Mucosa of rectum (tissue), 2 donors: ENCODE results near the gene MFRP.

Experiments
- H3K27ac ChIP-seq, 2 donors: one replicate each; pipeline ENCODE4 v1.7.0; 2013; ENCODE audit warnings: inconsistent platforms in 2 of 2, low read depth in 2 of 2, low read length in 2 of 2
- H3K27me3 ChIP-seq, 2 donors: one replicate each; pipeline ENCODE4 v1.7.0; 2013; ENCODE audit warnings: low read length in 2 of 2; ENCODE audit not compliant: control insufficient read depth in 2 of 2, insufficient read depth in 2 of 2
- H3K36me3 ChIP-seq, 2 donors: one replicate each; pipeline ENCODE4 v1.7.0; 2013; ENCODE audit warnings: low read length in 2 of 2; ENCODE audit not compliant: control insufficient read depth in 2 of 2, insufficient read depth in 2 of 2
- H3K4me1 ChIP-seq, 2 donors: one replicate each; pipeline ENCODE4 v1.7.0; 2013; ENCODE audit warnings: low read length in 2 of 2, mild to moderate bottlenecking in 1 of 2; ENCODE audit not compliant: control insufficient read depth in 2 of 2, insufficient read depth in 2 of 2
- H3K4me3 ChIP-seq, 2 donors: one replicate each; pipeline ENCODE4 v1.7.0; 2013; ENCODE audit warnings: low read length in 2 of 2
- H3K9ac ChIP-seq, 2 donors: one replicate each; pipeline ENCODE4 v1.7.0; 2013; ENCODE audit warnings: low read length in 2 of 2, low read depth in 1 of 2, mild to moderate bottlenecking in 1 of 2
- H3K9me3 ChIP-seq, 2 donors: one replicate each; pipeline ENCODE4 v1.7.0; 2013; ENCODE audit warnings: low read length in 2 of 2; ENCODE audit not compliant: control insufficient read depth in 2 of 2
- donor health status: healthy.
- donor health status: Normal muscosa, but diverticular disease.

Gene MFRP

GRCh38 chr11:119317592-119318239 is 28.8 kb downstream of the MFRP start:
- Histone ChIP-seq H3K4me3 (peak overlapping the region in 1 of 2 donors; percentile 13), H3K4me1 (peaks cover 19 to 44% of the 10 kb centered on the region in 2 donors), H3K9ac (no peak overlapping the region), H3K9me3 (no peaks in the 10 kb centered on the region), H3K27me3 (peaks cover 18 to 46% of the 10 kb centered on the region in 2 donors), H3K36me3 (no peaks in the 10 kb centered on the region), H3K27ac (peak overlapping the region; percentile 70 to 83)

GRCh38 chr11:119316729-119317591 is 29.5 kb downstream of the MFRP start, which contains the start of gene MCAM:
Gene MCAM, minus strand, starts transcription at chr11:119317130. Its CDS starts 29 bp downstream, at chr11:119317101.
- Histone ChIP-seq H3K9me3 (no peaks in the 10 kb centered on the region), H3K27ac (peak within 1 kb of the TSS; percentile 70 to 83), H3K4me3 (peak within 1 kb of the TSS; percentile 66 to 69), H3K9ac (peak within 1 kb of the TSS; percentile 59 to 65), H3K36me3 (no peaks in the 10 kb centered on the region), H3K27me3 (peaks cover 18 to 46% of the 10 kb centered on the region in 2 donors), H3K4me1 (peaks cover 19 to 44% of the 10 kb centered on the region in 2 donors)

- Histone ChIP-seq H3K27ac (peak overlapping the region; percentile 63 to 68), H3K9ac (peak overlapping the region; percentile 59 to 65), H3K4me3 (peak overlapping the region; percentile 66 to 69)
Measured at GRCh38 chr11:119316016-119316728, 30.3 kb downstream of the MFRP start.

GRCh38 chr11:119315131-119316015 is 31.1 kb downstream of the MFRP start:
- Histone ChIP-seq H3K27me3 (peaks cover 18 to 38% of the 10 kb centered on the region in 2 donors), H3K27ac (peak overlapping the region; percentile 63 to 68), H3K9me3 (no peaks in the 10 kb centered on the region), H3K36me3 (no peaks in the 10 kb centered on the region), H3K4me3 (peak overlapping the region; percentile 66 to 69), H3K4me1 (peaks cover 10 to 32% of the 10 kb centered on the region in 2 donors), H3K9ac (peak overlapping the region; percentile 59 to 65)

More at GRCh38 chr11:119316016-119316728, 30.3 kb downstream of the MFRP start:
- Histone ChIP-seq H3K4me1 (peaks cover 13 to 39% of the 10 kb centered on the region in 2 donors), H3K9me3 (no peaks in the 10 kb centered on the region), H3K27me3 (peaks cover 18 to 42% of the 10 kb centered on the region in 2 donors), H3K36me3 (no peaks in the 10 kb centered on the region)

GRCh38 chr11:119314726-119315125 is 31.8 kb downstream of the MFRP start:
- Histone ChIP-seq H3K4me3 (no peak overlapping the region), H3K36me3 (no peaks in the 10 kb centered on the region), H3K9ac (peak overlapping the region in 1 of 2 donors; percentile 27), H3K4me1 (peaks cover 10 to 32% of the 10 kb centered on the region in 2 donors), H3K27ac (peak overlapping the region in 1 of 2 donors; percentile 68), H3K9me3 (no peaks in the 10 kb centered on the region), H3K27me3 (peaks cover 18 to 37% of the 10 kb centered on the region in 2 donors)

- no peak overlapping the region for H3K27ac ChIP-seq
- H3K9me3 ChIP-seq: no peaks in the 10 kb centered on the region
- H3K4me3 ChIP-seq: no peak overlapping the region
- peaks cover 0 to 6% of the 10 kb centered on the region in 2 donors for H3K36me3 ChIP-seq
- no peak overlapping the region for H3K9ac ChIP-seq
- peaks cover 4 to 8% of the 10 kb centered on the region in 2 donors for H3K4me1 ChIP-seq
- peaks cover 4 to 11% of the 10 kb centered on the region in 2 donors for H3K27me3 ChIP-seq
Measured at GRCh38 chr11:119310682-119311052, 35.8 kb downstream of the MFRP start.

- Histone ChIP-seq H3K27ac (no peak overlapping the region), H3K27me3 (peaks cover 3 to 6% of the 10 kb centered on the region in 2 donors), H3K36me3 (peaks cover 0 to 6% of the 10 kb centered on the region in 2 donors), H3K9me3 (no peaks in the 10 kb centered on the region), H3K4me3 (no peak overlapping the region), H3K9ac (no peak overlapping the region), H3K4me1 (peaks cover 0 to 3% of the 10 kb centered on the region in 2 donors)
Measured at GRCh38 chr11:119309953-119310681, 36.4 kb downstream of the MFRP start.

GRCh38 chr11:119309411-119309810 is 37.1 kb downstream of the MFRP start:
- H3K9me3 ChIP-seq: no peaks in the 10 kb centered on the region
- H3K9ac ChIP-seq: no peak overlapping the region
- peaks cover 0 to 6% of the 10 kb centered on the region in 2 donors for H3K36me3 ChIP-seq
- no peaks in the 10 kb centered on the region for H3K4me1 ChIP-seq
- no peak overlapping the region for H3K27ac ChIP-seq
- no peaks in the 10 kb centered on the region for H3K27me3 ChIP-seq
- H3K4me3 ChIP-seq: no peak overlapping the region

- no peaks in the 10 kb centered on the region for H3K9me3 ChIP-seq
- H3K27ac ChIP-seq: no peak overlapping the region
- no peaks in the 10 kb centered on the region for H3K27me3 ChIP-seq
- H3K4me3 ChIP-seq: no peak overlapping the region
- no peaks in the 10 kb centered on the region for H3K4me1 ChIP-seq
- peaks cover 9 to 20% of the 10 kb centered on the region in 2 donors for H3K36me3 ChIP-seq
- no peak overlapping the region for H3K9ac ChIP-seq
Measured at GRCh38 chr11:119307974-119308373, 38.5 kb downstream of the MFRP start.
